ENCODE data around the gene ZNF827.

The ZNF827 gene

GRCh38 chr4:145736241-145736831, 202.3 kb downstream of the ZNF827 start:
- DNase-seq: no peak

GRCh38 chr4:145735827-145736226, 202.8 kb downstream of the ZNF827 start:
- no peak for DNase-seq

GRCh38 chr4:145735347-145735675, 203.3 kb downstream of the ZNF827 start:
- DNase-seq: no peak

- no peak for DNase-seq
Measured at GRCh38 chr4:145734576-145735346, 203.9 kb downstream of the ZNF827 start.

GRCh38 chr4:145734031-145734430, 204.6 kb downstream of the ZNF827 start:
- DNase-seq: no peak

GRCh38 chr4:145732895-145733880, 205.4 kb downstream of the ZNF827 start:
- DNase-seq: peak; percentile 82

- no peak for DNase-seq
Measured at GRCh38 chr4:145732001-145732815, 206.4 kb downstream of the ZNF827 start.

- no peak for DNase-seq
Measured at GRCh38 chr4:145731028-145731427, 207.6 kb downstream of the ZNF827 start.

GRCh38 chr4:145730026-145730425, 208.6 kb downstream of the ZNF827 start:
- DNase-seq: no peak

- no peak for DNase-seq
Measured at GRCh38 chr4:145723336-145723735, 215.3 kb downstream of the ZNF827 start.

GRCh38 chr4:145722561-145722960, 216.1 kb downstream of the ZNF827 start:
- no peak for DNase-seq

- DNase-seq: no peak
Measured at GRCh38 chr4:145720656-145721055, 218.0 kb downstream of the ZNF827 start.

- peak; percentile 37 for DNase-seq
Measured at GRCh38 chr4:145719752-145720624, 218.6 kb downstream of the ZNF827 start.

GRCh38 chr4:145716661-145717200, 221.9 kb downstream of the ZNF827 start:
- DNase-seq: no peak

GRCh38 chr4:145716200-145716599, 222.4 kb downstream of the ZNF827 start:
- DNase-seq: no peak

GRCh38 chr4:145709843-145710242, 228.8 kb downstream of the ZNF827 start:
- DNase-seq: no peak

- DNase-seq: no peak
Measured at GRCh38 chr4:145709336-145709735, 229.3 kb downstream of the ZNF827 start.
